Measurements from ENCODE around the gene MTERF4. TPM values are rescaled to one million over a fixed set of nuclear protein-coding genes. Genes with fewer than 3 reads are reported as not detected.

The MTERF4 gene
- polyA plus RNA-seq, 1 experiment: 30.9 TPM

DNA sequence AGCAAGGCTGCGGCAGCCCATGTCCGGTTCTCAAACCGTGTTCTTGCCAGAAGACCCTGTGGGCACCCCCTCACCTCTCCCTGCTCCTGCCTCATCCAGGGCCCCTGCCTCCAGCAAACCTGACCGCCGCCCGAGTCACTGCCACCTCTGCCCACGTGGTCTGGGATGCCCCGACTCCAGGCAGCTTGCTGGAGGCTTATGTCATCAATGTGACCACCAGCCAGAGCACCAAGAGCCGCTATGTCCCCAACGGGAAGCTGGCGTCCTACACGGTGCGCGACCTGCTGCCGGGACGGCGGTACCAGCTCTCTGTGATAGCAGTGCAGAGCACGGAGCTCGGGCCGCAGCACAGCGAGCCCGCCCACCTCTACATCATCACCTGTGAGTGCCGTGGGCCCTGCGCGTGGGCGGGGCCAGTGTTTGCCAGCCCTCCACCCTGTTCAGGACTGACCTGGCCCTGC, 32.2 kb downstream of the MTERF4 start:
- no peak for TF ChIP-seq CTCF (IDR thresholded peaks at IDR 0.05; ENCODE audit: low read depth, low read length)
- no peaks in the 10 kb centered on the region for H3K27me3 ChIP-seq (ENCODE audit: control insufficient read depth, insufficient read depth, low read length)
- no peak overlapping the region for H3K27ac ChIP-seq (ENCODE audit: low read depth, low read length)
- ChIA-PET POLR2A (no interaction called here), CTCF (no interaction called here)
- no peaks in the 10 kb centered on the region; the same call in 1 of the 2 replicates for H3K9me3 ChIP-seq (ENCODE audit: control insufficient read depth, insufficient read depth, low read length)
- DNase-seq (ENCODE audit: low read depth, low spot score): no peak
- no peak overlapping the region for H3K4me3 ChIP-seq (ENCODE audit: low read depth, low read length)

DNA sequence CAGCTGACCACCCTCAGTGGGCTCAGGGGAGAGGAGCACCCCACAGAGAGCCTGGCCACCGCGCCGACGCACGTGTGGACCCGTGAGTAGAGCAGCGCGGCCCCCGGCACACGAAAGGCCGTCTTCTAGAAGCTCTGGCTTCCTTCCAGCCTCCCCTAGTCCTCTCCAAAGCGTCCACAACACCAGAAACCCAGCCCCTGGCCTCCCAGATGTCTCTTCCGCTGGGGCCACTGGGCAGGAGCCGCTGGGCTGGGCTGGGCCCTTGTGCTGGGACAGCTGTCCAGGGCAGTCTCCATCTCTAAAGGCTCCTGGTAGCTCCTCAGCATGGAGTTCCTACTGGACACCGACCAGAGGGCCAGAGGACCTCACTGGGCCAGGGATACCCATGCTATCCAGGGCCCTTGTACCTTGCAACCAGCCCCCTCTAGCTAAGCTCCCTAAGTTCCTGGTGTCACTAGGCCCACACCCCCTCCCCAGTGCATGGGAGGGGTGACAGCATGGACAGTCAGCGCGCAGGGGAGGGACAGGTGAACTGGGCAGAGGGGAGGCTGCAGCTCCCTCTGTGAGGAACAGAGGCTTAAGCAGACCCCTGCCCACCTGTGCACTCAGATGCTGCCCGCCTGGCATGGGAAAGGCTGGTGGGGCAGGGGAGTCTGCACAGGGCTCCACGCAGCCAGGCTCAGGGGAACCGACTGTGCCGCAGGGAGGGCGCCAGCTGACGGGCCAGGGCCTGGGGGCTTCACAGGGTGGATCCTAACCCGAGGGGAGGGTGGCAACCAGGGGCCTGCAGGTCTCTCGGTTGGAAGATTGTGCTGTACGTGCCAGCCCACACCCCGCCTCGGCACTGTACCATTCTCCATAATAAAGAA, 32.9 kb downstream of the MTERF4 start:
- Histone ChIP-seq H3K9me3 (ENCODE audit: control insufficient read depth, insufficient read depth, low read length) (no peaks in the 10 kb centered on the region; the same call in 1 of the 2 replicates), H3K27ac (ENCODE audit: low read depth, low read length) (no peak overlapping the region), H3K4me3 (ENCODE audit: low read depth, low read length) (no peak overlapping the region), H3K27me3 (ENCODE audit: control insufficient read depth, insufficient read depth, low read length) (no peaks in the 10 kb centered on the region)
- DNase-seq (ENCODE audit: low read depth, low spot score): no peak
- CTCF ChIA-PET: interaction anchor here (0.8 to 1.6 kb wide), 2 partner anchors 9 to 228 kb away, joined by 3 to 10 read pairs; no protein-coding TSS in a partner anchor
- TF ChIP-seq CTCF (IDR thresholded peaks at IDR 0.05; ENCODE audit: low read depth, low read length): no peak
- POLR2A ChIA-PET: no interaction called here

DNA sequence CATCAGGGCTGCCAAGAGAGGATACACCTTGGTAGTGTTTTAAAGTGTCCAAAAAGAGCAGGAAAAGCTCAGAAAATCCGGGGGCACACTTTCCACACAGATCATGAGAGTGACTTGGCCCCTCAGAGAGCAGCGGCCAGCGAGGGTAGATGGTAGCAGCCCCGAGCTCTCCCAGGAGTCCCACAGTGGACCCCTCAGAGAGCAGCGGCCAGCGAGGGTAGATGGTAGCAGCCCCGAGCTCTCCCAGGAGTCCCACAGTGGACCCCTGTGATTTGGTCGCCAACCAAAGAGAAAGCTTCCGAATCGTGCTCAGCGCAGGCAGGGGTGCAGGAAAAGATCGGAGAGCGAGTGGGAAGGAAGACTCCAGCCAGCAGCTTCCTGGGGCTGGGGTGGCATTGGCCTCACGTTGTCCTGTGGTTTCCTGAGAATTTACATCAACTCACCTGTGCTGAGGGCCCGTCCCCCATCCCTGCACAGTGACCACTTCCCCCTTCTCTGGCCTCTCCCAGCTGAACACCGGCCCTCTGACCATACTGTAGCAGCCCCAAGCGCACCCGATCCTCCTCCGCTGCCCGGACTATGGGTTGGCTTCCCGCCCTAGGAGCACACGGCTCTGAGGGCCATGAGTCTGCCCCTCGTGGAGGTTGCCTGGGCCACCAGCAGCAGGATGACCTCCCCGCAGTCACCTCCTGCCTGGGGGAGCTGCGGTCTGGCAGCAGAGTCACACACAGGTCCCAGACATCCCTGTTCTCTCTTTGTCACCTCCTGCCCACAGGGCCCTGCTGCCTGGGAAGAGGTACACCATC, 33.7 kb downstream of the MTERF4 start:
- no peak for DNase-seq (ENCODE audit: low read depth, low spot score)
- no peak overlapping the region for H3K4me3 ChIP-seq (ENCODE audit: low read depth, low read length)
- POLR2A ChIA-PET: no interaction called here
- CTCF ChIA-PET: interaction anchor here (0.7 to 1.6 kb wide), 3 partner anchors 10 to 228 kb away, joined by 3 to 10 read pairs (median 3); no protein-coding TSS in a partner anchor
- no peak overlapping the region for H3K27ac ChIP-seq (ENCODE audit: low read depth, low read length)
- TF ChIP-seq CTCF (IDR thresholded peaks at IDR 0.05; ENCODE audit: low read depth, low read length): no peak
- H3K9me3 ChIP-seq (ENCODE audit: control insufficient read depth, insufficient read depth, low read length): no peaks in the 10 kb centered on the region; the same call in 1 of the 2 replicates
- H3K27me3 ChIP-seq (ENCODE audit: control insufficient read depth, insufficient read depth, low read length): no peaks in the 10 kb centered on the region

- TF ChIP-seq CTCF (IDR thresholded peaks at IDR 0.05; ENCODE audit: low read depth, low read length): no peak
- no peaks in the 10 kb centered on the region; the same call in 1 of the 2 replicates for H3K9me3 ChIP-seq (ENCODE audit: control insufficient read depth, insufficient read depth, low read length)
- H3K27me3 ChIP-seq (ENCODE audit: control insufficient read depth, insufficient read depth, low read length): no peaks in the 10 kb centered on the region
- CTCF ChIA-PET: interaction anchor here (0.7 to 0.9 kb wide), 2 partner anchors 11 to 154 kb away, joined by 3 to 4 read pairs; no protein-coding TSS in a partner anchor
- DNase-seq (ENCODE audit: low read depth, low spot score): no peak
- no peak overlapping the region for H3K4me3 ChIP-seq (ENCODE audit: low read depth, low read length)
- POLR2A ChIA-PET: no interaction called here
- H3K27ac ChIP-seq (ENCODE audit: low read depth, low read length): no peak overlapping the region
These were observed 34.5 kb downstream of the MTERF4 start for GRCh38 chr2:241067501-241068135.
